GM18505 (cell line): ENCODE data around the gene HMGB3.
A peak's percentile ranks its signal among the peaks of the same experiment; 100 is the strongest.
"Not testable (repeated sequence)": the region's sequence is repeated elsewhere in the genome, so short reads cannot be mapped to it uniquely, and the experiment has no call there.

Experiments used
- ATAC-seq: cut with Tn5 transposase; IDR thresholded peaks from one replicate; pipeline ENCODE4 v1.9.1; 2021; ENCODE audit not compliant: unreplicated experiment
- POLR2A ChIP-seq: IDR thresholded peaks from 4 replicates; pipeline ENCODE4 v1.6.1; 2011; ENCODE audit warnings: borderline replicate concordance; ENCODE audit not compliant: insufficient read depth, insufficient read length; ENCODE audit errors: extremely low read depth

HMGB3 gene

DNA sequence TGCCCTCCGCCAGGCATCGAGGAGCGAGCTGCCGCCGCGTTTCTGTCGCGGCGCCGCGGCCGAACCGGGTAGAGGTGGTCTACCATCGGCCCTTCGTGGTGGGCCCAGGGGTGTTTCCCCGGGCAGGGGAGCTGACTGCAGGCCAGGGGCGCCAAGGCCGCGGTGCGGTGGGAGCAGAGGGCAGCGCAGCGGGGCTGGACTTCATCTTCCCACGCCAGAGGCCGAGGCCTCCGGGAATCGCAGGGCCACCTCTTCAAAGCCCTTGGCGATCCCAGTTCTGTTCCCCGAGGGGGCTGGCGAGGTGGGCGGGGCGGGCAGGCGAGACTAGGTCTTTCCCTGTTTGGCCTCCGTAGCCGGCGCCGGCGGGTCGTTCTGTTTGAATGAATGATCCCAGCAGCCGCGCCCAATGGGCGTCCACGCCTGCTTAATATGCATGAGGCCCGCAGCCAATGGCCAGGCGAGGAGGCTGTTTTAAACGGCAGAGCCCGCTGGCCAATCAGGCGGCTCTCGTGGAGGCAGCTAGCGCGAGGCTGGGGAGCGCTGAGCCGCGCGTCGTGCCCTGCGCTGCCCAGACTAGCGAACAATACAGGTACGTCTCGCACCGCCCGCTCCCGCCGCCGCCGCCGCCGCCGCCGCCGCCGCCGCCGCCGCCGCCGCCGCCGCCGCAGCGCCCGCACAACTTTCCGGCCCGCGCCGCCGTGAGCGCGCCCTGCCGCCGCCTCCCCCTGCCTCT, at the start of gene HMGB3:
Gene HMGB3, plus strand, starts transcription at position 548 of the 733 bp plus-strand sequence. CDS start 2,265 bp downstream, outside the sequence.
- peak; percentile 35 for TF ChIP-seq POLR2A
- ATAC-seq, result peak; percentile 97

DNA sequence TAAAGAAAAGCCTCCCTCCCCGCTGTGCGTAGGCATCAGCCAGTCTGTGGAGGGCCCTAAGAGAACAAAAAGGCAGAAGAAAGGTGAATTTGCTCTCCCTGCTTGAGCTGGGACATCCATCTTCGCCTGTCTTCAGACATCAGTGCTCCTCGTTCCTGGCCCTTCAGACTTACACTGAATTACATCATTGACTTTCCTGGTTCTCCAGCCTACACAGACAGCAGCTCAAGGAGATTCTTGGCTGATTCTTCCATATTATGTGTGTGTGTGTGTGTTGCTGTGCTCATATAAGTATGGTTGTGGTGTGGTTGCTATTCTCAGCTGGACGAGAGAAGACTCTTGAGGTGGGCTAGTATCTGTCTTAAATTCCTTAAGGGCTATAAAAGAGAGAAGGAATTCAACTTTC, 49.2 kb upstream of the HMGB3 start:
- no peak for TF ChIP-seq POLR2A
- no peak for ATAC-seq

DNA sequence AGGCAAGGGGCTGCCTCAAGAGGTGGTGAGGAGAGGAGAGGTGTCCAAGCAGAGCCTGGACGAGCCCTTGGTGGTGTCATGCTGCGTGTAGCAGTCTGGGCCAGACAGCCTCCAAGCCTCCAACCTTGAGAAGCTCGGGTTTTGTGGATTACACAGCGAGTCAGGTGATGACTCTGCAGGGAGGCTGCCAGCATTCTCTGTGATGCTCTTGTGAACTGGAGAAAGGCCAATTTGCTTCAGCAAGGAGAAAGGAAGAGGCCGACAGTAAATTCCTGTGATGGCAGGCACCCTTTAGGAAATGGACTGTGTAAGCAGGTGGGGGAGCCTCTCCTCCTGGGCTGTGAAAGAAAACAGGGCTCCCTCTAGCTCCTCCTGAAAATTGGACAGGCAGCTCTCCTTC, 48.7 kb upstream of the HMGB3 start:
- ATAC-seq, result no peak
- TF ChIP-seq POLR2A, result no peak

DNA sequence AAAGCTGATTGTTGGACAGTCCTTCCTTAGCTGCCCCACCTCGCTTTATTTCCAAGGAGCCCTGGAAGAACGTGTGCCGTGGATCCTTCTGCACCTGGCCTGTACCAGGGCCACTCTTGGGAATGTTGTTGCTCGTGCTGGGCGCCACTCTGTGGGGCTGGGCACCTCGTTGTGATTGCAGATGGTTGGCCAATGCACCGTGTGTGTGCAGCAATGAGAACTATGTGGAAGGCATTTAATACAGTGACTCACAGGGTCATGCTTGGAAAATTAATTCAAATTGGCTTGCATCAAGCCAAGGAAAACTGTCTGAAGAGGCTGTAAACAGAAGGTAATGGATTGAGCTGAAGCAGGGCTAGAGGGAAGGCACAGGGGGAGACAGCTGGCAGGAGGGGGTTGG, 47.7 kb upstream of the HMGB3 start:
- ATAC-seq, result no peak
- no peak for TF ChIP-seq POLR2A

DNA sequence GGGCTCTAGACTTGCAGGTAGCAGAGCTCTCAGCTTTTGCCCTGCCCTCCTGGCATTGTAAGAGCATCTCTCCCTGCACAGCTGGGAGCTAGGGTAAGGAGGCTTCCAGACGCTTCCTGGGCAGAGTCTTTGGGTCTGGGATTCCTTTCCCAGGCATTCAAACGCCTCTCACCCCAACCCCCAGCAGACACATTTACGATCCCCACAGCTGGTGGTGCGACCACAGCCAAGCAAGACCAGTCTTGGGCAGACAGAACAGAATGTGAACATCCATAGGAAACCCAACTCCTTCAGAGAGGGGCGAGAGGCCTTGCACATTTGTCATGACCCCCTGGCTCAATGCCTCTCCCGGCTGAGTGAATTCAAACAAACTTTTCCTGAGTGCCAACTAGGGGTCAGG, 46.6 kb upstream of the HMGB3 start:
- no peak for ATAC-seq
- no peak for TF ChIP-seq POLR2A

DNA sequence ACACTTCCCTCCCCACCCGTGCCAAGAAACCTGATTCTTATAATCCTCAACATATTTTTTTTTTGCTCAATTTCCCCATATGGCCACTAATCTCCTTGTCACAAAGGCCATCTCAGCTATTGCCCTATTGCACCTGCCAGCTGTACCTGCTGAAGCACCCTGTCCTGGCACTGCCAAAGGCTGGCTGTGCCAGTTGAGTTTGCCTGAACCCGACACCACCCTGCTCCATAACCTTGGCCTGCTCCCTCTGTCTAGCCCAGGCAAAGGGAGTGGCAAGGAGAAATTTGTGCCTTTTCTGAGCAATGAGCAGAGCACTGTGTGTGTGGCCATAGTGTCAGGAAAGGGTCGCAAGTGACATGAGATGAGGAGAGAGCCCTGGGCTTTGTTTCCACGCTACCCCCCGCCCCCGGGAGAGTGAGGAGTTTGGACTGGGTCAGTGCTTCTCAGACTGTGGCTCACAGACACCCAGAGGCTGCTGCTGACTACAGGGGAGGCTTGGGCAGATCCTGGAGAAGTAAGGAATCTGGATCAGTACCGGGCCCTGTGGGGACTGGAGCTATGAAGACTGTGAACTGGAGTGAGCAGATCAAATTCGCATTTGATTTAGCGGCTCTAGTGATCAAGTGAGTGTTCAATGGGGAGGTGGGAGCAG, 42.2 kb upstream of the HMGB3 start:
- ATAC-seq, result no peak
- TF ChIP-seq POLR2A, result no peak

DNA sequence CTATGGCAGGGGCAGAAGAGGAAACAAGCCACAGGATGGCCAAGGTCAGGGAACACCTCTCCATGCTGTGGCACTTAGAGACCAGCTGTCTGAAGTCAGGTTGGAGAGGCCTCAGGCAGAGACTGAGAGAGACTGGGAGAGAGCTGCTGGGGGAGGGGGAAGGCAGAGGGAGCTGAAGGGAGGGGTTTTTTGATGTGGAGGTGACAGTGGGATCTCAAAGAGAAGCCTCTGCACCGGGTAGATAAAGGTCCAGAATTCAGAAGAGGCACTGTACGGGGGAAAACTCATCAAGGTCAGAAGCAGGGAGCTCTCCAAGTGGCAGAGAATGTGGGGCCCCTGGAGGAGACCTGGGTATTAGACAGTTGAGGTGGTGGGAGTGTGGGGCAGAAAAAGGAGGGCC, 41.6 kb upstream of the HMGB3 start:
- ATAC-seq, result no peak
- no peak for TF ChIP-seq POLR2A

DNA sequence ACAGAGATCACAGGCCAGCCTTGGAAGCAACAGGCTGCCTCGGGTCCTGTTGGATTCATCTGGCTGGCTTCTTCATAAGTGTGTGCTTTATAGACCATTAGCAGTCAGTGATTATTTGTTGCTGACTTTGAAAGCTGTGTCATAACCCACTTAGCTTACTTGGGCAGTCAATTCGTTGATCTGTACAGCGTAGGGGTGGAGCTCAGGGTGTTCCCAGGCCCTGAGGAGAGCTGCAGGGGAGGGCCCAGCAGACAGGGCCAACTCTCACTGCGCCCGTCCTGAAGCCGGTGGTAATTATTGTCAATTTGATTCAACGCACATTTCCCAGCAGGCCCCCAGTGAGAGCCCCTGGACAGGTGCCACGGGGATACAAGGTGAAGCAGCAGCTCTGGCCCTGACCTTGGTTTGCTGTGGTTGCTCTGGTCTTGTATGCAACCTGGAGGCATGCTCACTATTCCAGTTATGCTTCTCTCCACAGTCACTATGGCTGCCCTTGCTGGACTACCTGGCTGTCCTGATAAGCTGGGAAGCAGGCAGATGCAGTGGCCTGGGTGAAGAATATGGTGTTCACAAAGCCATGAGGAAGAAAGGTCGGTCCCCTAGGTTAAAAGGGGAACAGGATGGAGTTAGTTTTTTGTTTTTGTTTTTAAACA, 40.1 kb upstream of the HMGB3 start:
- no peak for TF ChIP-seq POLR2A
- no peak for ATAC-seq

DNA sequence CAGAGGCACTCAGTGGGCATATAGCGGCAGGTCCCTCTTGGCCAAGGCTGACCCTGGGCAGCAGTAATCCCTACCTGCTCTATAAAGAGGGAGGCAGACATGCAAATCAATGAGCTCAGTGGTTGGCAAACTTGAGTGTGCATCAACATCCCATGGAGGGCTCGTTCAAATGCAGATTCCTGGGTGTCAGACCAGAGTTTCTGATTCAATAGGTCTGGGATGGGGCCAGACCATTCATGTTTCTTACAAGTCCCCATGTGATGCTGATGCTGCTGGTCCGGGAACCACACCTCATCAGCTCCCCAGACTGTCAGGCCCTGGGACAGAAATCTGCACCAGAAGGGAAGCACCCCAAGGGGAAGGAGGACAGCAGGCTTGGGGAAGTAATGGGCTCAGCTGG, 38.9 kb upstream of the HMGB3 start:
- no peak for TF ChIP-seq POLR2A
- ATAC-seq, result no peak

DNA sequence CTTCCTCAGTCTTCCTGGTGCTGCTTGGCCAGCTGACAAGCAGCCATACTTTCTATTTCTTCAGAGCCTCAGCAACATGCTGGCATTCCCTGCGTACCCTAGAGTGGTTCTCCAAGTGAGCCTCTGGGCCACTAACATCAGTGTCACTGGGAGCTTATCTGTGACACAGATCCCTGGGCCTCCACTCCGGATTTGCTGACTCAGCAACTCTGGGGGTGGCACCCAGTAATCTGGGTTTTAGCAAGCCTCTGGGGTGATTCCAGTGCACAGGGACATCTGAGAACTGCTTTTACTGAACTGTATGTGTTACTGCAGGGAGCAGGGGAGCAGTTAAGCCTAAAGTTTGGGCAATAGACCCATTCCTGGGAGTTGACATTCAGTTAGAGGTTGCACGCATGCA, 28.2 kb upstream of the HMGB3 start:
- no peak for TF ChIP-seq POLR2A
- ATAC-seq, result no peak

DNA sequence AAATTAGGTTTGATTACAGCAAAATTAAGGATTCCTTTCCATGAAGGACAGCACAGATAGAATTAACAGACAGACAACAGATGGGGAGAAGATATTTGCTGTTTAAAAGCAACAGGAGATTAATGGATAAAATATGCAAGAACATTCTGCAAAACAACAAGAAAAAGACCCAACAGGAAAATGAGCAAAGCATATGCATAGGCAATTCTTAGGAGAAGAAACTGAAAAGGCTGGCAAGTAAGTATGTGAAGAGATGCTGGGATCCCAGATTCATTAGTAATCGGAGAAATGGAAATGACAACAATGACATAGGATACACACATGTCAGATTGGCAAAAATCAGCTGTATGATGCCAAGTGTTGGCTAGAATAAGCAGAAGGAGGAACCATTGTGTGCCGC, 27.5 kb upstream of the HMGB3 start:
- ATAC-seq, result no peak

DNA sequence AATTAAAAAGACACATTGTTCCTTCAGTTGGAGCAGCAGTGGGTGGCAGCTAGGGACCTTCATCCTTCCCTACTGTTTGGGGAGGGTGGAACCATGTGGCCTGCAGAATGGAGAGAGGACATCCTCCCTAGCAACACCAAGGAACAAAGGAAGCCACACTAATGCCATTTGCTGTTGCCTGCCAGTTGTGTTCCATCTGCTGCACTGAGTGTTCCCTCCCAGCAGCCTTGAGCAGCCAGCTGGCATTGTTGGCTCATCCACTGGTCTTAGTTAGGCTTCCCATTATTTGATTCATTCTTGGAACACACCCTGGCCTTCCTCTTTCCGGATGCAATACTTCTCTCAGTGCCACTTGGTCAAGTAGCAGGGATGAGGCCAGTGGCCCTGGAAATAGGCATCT, 25.0 kb upstream of the HMGB3 start:
- no peak for TF ChIP-seq POLR2A
- no peak for ATAC-seq

More for the DNA sequence above, 27.5 kb upstream of the HMGB3 start:
- no peak for TF ChIP-seq POLR2A

DNA sequence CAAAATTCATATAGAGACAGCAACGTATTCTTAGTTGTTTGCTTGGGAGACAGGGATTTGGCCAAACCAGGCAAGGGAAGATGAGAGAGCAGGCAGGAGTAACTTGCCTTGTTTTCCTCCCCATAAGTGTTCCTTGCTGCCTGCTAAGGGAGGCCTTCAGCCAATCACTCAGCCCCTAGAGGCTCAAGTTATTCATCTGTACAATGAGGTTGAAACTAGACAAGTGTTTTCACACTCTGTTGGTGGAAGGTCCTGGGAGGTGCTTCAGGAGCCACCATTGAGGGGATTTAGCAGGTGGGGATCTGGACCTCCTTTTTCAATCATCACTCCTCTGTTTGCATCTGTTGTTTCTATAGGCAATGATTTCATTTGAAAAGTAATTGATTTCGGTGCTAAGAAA, 23.6 kb upstream of the HMGB3 start:
- no peak for ATAC-seq
- no peak for TF ChIP-seq POLR2A

DNA sequence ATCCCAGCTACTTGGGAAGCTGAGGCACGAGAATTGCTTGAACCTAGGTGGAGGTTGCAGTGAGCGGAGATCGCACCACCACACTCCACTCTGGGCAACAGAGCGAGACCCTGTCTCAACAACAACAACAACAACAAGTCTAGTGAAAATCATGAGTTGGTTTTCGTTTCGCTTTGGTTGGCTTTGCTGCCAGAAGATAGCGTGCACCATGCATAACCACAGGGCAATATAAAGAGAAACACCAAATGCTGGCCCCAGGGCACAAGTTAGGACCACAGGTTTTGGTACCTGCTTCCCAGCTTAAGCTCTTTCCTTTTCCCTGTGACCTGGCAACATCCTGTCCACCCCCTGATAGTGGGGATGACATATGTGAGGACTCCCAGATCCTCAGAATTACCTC, 21.5 kb upstream of the HMGB3 start:
- no peak for ATAC-seq
- no peak for TF ChIP-seq POLR2A

DNA sequence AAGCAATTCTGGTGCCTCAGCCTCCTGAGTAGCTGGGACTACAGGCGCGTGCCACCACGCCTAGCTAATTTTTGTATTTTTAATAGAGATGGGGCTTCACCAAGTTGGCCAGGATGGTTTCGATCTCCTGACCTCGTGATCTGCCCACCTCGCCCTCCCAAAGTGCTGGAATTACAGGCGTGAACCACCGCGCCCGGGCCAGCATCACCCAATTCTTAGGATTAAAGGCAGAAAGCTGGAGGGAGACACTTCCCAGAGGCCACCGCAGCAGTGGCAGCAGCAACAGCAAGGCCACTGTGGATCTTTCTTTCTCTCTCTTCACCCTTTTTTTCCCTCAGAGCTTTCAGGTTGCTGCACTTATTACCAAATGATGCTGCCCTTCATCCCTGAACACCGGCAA, 18.7 kb upstream of the HMGB3 start:
- not testable (repeated sequence) for ATAC-seq
